GM12878 (cell line): ENCODE data around the gene WARS2. TPM values are rescaled to one million over a fixed set of nuclear protein-coding genes. Genes with fewer than 3 reads are reported as not detected.

ENCODE experiments used
- ATAC-seq: fragments of 200-7000 bp; cut with Tn5 transposase; 3 replicates; pipeline ENCODE4 v1.9.1; 2020; ENCODE audit warnings: mild to moderate bottlenecking, moderate library complexity
- BruUV-seq: library from RNA; stranded (reverse); fragments of 400-500 nt; replicated peaks from 2 replicates; lab custom pipeline; 2021; lab: Mats Ljungman, UMichigan
- CTCF ChIA-PET: fragments of 300-600 bp; sonication (Branson Sonifier 250); formaldehyde crosslinking; extraction: SDS; loops from one replicate; lab custom pipeline; 2021; ENCODE audit warnings: inconsistent platforms; lab: Yijun Ruan, JAX
- POLR2A ChIA-PET: fragments of 350-600 bp; formaldehyde crosslinking; extraction: SDS; loops from one replicate; lab custom pipeline; 2021; ENCODE audit warnings: inconsistent platforms; lab: Charles Lee
- RAD21 ChIA-PET: fragments of 300-600 bp; sonication (Branson Sonifier 250); formaldehyde crosslinking; loops from one replicate; lab custom pipeline; 2023; ENCODE audit warnings: antibody characterized with exemption; ENCODE audit not compliant: unreplicated experiment; lab: Charles Lee
- SMC1A ChIA-PET: fragments of 300-600 bp; sonication (Branson Sonifier 250); formaldehyde crosslinking; loops from one replicate; lab custom pipeline; 2023; ENCODE audit not compliant: unreplicated experiment, uncharacterized antibody; lab: Charles Lee
- DNase-seq: peaks from one replicate; pipeline ENCODE4 v3.0.0-alpha.2; 2011; ENCODE audit warnings: low read depth, low spot score
- FAIRE-seq: peaks from 3 replicates; lab custom pipeline; 2011; peaks lifted over from hg19 to GRCh38; lab: Jason Lieb, UNC
- H2AFZ ChIP-seq: 2 replicates; pipeline ENCODE4 v1.6.0; 2011; ENCODE audit warnings: low read depth, low read length, control low read depth; ENCODE audit not compliant: control insufficient read depth
- H3K27ac ChIP-seq: 2 replicates; pipeline ENCODE4 v1.5.1; 2011; ENCODE audit warnings: control low read depth; ENCODE audit not compliant: control insufficient read depth, insufficient read depth
- H3K27me3 ChIP-seq, 2 experiments: replicated peaks in 1 of 2; 2 replicates each; pipeline versions ENCODE4 v1.6.0 to v1.6.1; 2011; ENCODE audit warnings: low read length in 1 of 2; ENCODE audit not compliant: control insufficient read depth in 2 of 2, insufficient read depth in 2 of 2
- H3K36me3 ChIP-seq, 2 experiments: 2 replicates each; pipeline ENCODE4 v1.5.1; 2011; ENCODE audit warnings: low read length in 1 of 2; ENCODE audit not compliant: control insufficient read depth in 2 of 2, insufficient read depth in 2 of 2
- H3K4me1 ChIP-seq: 2 replicates; pipeline ENCODE4 v1.6.1; 2011; ENCODE audit warnings: mild to moderate bottlenecking, low read length, moderate library complexity, mixed read lengths; ENCODE audit not compliant: control insufficient read depth, insufficient read depth
- H3K4me2 ChIP-seq: 2 replicates; pipeline ENCODE4 v1.6.0; 2011; ENCODE audit warnings: control low read depth; ENCODE audit not compliant: control insufficient read depth, insufficient read depth
- H3K4me3 ChIP-seq: fragments of 200-600 bp; sonication (generic); 2 replicates; pipeline ENCODE4 v1.5.1; 2016
- H3K79me2 ChIP-seq: 2 replicates; pipeline ENCODE4 v1.6.0; 2011; ENCODE audit warnings: low read length; ENCODE audit not compliant: control insufficient read depth, insufficient read depth
- H3K9ac ChIP-seq: 2 replicates; pipeline ENCODE4 v1.8.0; 2011; ENCODE audit warnings: low read length, control low read depth, mixed read lengths; ENCODE audit not compliant: control insufficient read depth, insufficient read depth
- H3K9me3 ChIP-seq: replicated peaks from 3 replicates; pipeline ENCODE4 v1.5.1; 2011; ENCODE audit warnings: mild to moderate bottlenecking, low read length; ENCODE audit not compliant: control insufficient read depth, insufficient read depth
- H4K20me1 ChIP-seq: 2 replicates; pipeline ENCODE4 v1.6.0; 2011; ENCODE audit not compliant: control insufficient read depth, insufficient read depth
- BCL3 ChIP-seq: IDR thresholded peaks from 2 replicates; pipeline ENCODE4 v1.6.1; 2011; ENCODE audit warnings: borderline replicate concordance, low read depth, mild to moderate bottlenecking, moderate library complexity, low read length; ENCODE audit not compliant: insufficient read depth, poor library complexity, severe bottlenecking
- EGR1 ChIP-seq, 2 experiments: IDR thresholded peaks; 1 replicate in 1 of 2; 2 replicates in 1 of 2; pipeline ENCODE4 v1.6.1; 2011 to 2012; ENCODE audit warnings: low read depth in 2 of 2, low read length in 2 of 2, borderline replicate concordance in 1 of 2, mild to moderate bottlenecking in 1 of 2, moderate library complexity in 1 of 2
- EZH2 ChIP-seq: IDR thresholded peaks from 2 replicates; pipeline ENCODE4 v1.6.1; 2012; ENCODE audit warnings: low read depth, mild to moderate bottlenecking, control low read depth, inconsistent platforms, low read length, borderline replicate concordance; ENCODE audit not compliant: control insufficient read depth
- HSF1 ChIP-seq: fragments of 150-350 bp; IDR thresholded peaks from 2 replicates; pipeline ENCODE4 v1.6.1; 2014; ENCODE audit warnings: mild to moderate bottlenecking, low read depth, low read length
- NR2C1 ChIP-seq: fragments of 450-650 bp; IDR thresholded peaks from 2 replicates; pipeline ENCODE4 v1.6.1; 2017; ENCODE audit warnings: antibody characterized with exemption, mild to moderate bottlenecking, moderate library complexity
- RAD51 ChIP-seq: fragments of 450-650 bp; IDR thresholded peaks from 2 replicates; pipeline ENCODE4 v1.6.1; 2016; ENCODE audit warnings: moderate library complexity, mild to moderate bottlenecking, inconsistent platforms
- USF2 ChIP-seq: IDR thresholded peaks from 2 replicates; pipeline ENCODE4 v1.6.1; 2011; ENCODE audit warnings: low read depth, low read length, improper control_type of control experiment, borderline replicate concordance
- WGBS: methylation state at CpG from one replicate; pipeline ENCODE4 v1.1.6; 2016; ENCODE audit warnings: low lambda C conversion rate; ENCODE audit not compliant: insufficient replicate concordance, insufficient coverage; ENCODE audit errors: missing lambda C conversion rate; 5-methylcytosine and 5-hydroxymethylcytosine counted together
- in situ Hi-C: fragments of 300-500 bp; cut with MboI; formaldehyde crosslinking; loops from 9 replicates; pipeline ENCODE4 v1.14.3; 2018; ENCODE audit warnings: mixed read lengths
- intact Hi-C: fragments of 100-400 bp; cut with micrococcal nuclease; formaldehyde crosslinking; loops from one replicate; pipeline ENCODE4 v1.14.2; 2022; ENCODE audit not compliant: unreplicated experiment
- polyA plus RNA-seq, 11 experiments: library from polyadenylated mRNA; depleted of rRNA in 4 of 11; unstranded in 6 of 11; stranded (reverse) in 5 of 11; fragments of >200 nt; fragmentation: Nextera tagmentation in 4 of 11; fragmentation: Illumina TruSeq in 1 of 11; extraction: Ambion mirVana in 4 of 11; extraction: Trizol in 1 of 11; gene quantifications; 1 replicate in 1 of 11; 2 replicates in 10 of 11; pipeline versions ENCODE4 v1.2.1 to v1.2.3, GENCODE V29; 2011 to 2016; ENCODE audit warnings: inconsistent platforms in 2 of 11, missing spikeins in 2 of 11, low read depth in 1 of 11
- total RNA-seq, 4 experiments: library from RNA; depleted of rRNA in 3 of 4; stranded (reverse); fragments of >200 nt in 3 of 4; fragmentation: Illumina TruSeq in 1 of 4; extraction: Trizol in 1 of 4; gene quantifications; 2 replicates each; pipeline versions ENCODE4 v1.2.1 to v1.2.3, GENCODE V29; 2013 to 2021

WARS2 gene
- total and polyA plus RNA-seq, 10 of the 15 experiments (the other 5 are each of a cell fraction or from before 2014, with no cell fraction given): 5.5 to 22.2 (median 14.4) TPM

GRCh38 chr1:119116725-119117124, 23.7 kb downstream of the WARS2 start:
- H3K4me1 ChIP-seq: no peaks in the 10 kb centered on the region
- no peaks in the 10 kb centered on the region for H3K79me2 ChIP-seq
- in situ Hi-C loops (no loop called here), intact Hi-C loops (no loop called here)
- CTCF ChIA-PET: interaction anchor here (1.4 to 1.5 kb wide), 2 partner anchors 20 to 158 kb away, joined by 3 read pairs; no protein-coding TSS in a partner anchor
- no peak overlapping the region for H3K9ac ChIP-seq
- no peak for DNase-seq
- TF ChIP-seq USF2: no peak
- no peak for TF ChIP-seq RAD51
- no peak for TF ChIP-seq NR2C1
- TF ChIP-seq EZH2: no peak
- TF ChIP-seq BCL3: no peak
- TF ChIP-seq HSF1: no peak
- TF ChIP-seq EGR1 (IDR thresholded peaks at IDR 0.05; ENCODE audit: borderline replicate concordance in 1 of 2, low read depth in 2 of 2, low read length in 2 of 2): no peak
- RAD21 ChIA-PET: no interaction called here
- H3K4me2 ChIP-seq: no peak overlapping the region
- WGBS: 94% methylated on average over 7 of the region's 7 CpGs
- BruUV-seq: no TSS peak
- no peak for ATAC-seq
- H3K27me3 ChIP-seq: no peaks in the 10 kb centered on the region
- no peaks in the 10 kb centered on the region; the same call in 1 of the 3 replicates for H3K9me3 ChIP-seq
- no peak for FAIRE-seq
- SMC1A ChIA-PET: no interaction called here
- POLR2A ChIA-PET: no interaction called here
- no peaks in the 10 kb centered on the region for H4K20me1 ChIP-seq
- H2AFZ ChIP-seq: no peak overlapping the region
- H3K4me3 ChIP-seq: no peak overlapping the region
- H3K27ac ChIP-seq: no peak overlapping the region
- H3K36me3 ChIP-seq: no peaks in the 10 kb centered on the region
